Measurements from ENCODE around the gene SLC25A12.
A peak's percentile ranks its signal among the peaks of the same experiment; 100 is the strongest.
"Not testable (repeated sequence)": the region's sequence is repeated elsewhere in the genome, so short reads cannot be mapped to it uniquely, and the experiment has no call there.

Gene SLC25A12

DNA sequence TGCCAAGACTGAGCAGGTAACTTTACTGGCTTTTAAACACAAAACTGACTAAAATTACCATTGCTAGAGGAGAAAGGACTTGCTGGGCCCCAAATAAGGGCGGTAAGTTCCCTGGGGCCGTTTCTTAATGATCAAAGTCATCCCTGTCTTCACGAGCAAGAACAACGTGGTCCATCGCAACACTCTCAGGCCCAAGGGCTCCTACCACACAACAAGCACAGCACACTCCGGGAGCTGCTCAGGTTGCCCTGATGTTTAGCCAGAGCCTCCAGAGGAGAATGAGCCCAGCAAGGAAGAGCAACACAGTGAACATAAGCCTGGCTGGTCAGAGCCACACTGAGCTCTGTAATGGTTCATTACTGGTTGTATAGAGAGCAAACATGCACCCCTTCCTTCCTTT lies 104.1 kb downstream of the SLC25A12 start:
- DNase-seq = no peak

DNA sequence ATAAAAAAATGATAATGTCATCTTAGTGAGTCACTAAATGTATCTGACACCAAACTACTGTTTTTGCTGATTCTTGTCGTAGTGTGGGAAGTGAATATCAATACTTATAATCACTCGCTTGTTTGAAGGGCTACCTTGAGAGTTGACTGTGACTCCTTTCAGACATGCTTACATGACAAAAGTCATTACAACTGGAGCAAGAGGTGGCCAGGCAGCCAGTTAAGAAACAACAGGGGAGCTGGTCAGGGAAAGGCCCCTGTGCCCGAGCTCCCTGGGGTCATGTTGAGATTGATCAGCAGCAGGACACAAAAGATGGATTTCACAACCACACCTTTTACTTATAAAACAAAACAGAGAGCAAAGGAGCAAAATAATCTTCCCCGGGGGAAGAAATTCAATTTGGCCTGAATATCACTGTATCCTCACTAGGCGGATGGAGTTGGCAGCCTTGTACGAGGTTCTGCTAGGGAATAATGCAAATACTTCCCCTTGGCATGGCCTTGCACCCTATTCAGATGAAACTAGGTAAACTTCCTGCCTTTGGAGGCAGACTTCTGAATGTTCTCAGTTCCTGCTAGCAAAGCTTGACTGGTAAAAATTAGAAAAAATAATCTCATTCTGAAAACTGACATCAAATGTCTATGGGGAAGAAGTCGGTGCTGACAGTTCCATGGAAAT lies 105.6 kb downstream of the SLC25A12 start:
- no peak for DNase-seq

DNA sequence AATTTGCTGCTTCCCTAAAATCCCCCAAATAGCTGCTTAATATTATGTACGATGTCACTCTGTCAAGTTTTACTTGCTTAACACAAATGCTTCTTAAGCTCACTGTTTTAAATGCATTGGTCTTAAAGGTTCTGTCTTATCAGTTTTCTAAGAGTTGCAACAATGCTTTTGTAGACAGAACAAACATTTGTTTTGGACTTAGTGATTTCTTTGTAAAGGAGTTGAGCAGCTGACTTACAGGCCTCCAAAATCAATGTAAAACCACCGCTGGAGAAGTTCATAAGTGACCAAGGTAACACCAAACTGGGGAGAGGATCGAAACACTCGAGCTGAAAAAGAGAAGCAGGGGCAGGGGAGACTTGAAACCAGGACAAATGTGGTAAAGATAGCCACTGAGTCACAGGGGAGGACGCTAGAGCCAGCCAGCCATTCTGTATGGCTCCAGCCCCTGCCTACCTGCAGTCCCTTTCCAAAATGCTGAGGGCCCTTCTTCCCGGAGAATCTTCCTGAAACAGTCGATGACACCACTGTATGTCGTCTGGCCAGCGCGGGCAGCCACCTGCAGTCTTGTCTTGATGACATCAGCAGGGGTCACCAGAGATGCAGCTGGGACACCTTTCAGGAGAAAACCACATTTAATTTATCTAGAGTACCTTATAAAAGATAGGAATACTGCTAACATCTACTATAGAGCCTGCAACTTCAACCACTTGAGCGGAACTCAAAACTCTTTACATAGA lies 106.5 kb downstream of the SLC25A12 start:
- DNase-seq = no peak

DNA sequence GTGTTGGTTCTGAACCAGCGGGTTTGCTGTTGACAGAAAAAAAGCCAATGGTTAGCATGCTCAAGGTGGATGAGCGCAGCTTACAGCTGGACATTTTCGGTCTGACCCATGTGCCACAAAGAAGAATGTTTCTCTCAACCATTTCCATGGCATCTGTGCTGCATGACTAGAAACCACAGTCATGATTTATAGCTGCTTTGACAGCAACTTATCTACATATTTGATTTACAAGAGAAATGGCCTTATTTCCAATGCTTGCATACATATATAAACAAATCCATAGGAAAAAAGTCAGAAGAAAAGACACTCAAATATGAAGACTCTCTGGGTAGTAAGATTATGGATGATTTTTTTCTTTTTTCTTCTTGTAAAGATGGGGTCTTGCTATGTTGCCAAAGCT lies 108.6 kb downstream of the SLC25A12 start:
- no peak for DNase-seq

DNA sequence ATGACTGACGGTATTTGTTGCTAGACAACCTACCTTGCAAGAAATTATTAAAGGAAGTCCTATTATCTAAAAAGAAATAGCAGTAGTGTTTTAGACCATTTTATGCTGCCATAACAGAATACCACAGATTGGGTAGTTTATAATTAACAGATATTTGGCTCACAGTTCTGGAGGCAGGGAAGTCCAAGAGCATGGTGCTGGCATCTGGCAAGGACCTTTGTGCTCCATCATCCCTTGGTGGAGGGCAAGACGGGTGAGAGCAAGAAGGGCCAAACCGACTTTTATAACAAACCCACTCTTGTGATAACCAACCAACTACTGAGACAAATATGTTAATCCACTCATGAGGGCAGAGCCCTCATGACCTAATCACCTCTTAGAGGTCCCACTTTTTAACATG lies 115.5 kb downstream of the SLC25A12 start:
- no peak for DNase-seq

DNA sequence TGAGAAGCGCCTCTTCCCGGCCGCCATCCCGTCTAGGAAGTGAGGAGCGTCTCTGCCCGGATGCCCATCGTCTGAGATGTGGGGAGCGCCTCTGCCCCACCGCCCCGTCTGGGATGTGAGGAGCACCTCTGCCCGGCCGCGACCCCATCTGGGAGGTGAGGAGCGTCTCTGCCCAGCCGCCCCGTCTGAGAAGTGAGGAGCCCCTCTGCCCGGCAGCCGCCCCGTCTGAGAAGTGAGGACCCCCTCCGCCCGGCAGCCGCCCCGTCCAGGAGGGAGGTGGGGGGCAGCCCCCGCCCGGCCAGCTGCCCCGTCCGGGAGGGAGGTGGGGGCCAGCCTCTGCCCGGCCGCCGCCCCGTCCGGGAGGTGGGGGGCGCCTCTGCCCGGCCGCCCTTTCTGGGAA lies 119.5 kb downstream of the SLC25A12 start:
- DNase-seq = not testable (repeated sequence)

DNA sequence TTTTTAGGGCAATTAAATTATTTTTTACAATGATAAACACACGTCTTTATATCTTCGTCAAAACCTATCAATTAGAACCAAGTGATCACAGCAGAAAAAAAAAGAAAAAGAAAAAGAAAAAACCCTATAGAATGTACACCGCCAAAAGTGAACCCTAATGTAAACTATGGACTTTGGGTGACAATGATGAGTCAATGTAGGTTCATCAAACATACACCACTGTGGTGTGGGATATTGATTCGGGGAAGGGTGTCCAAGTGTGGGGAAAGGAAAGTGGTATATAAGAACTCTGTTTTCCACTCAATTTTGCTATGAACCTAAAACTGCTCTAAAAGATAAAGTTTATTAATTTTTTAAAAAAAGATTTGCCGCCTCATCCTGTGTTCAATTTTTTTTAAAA lies 121.7 kb downstream of the SLC25A12 start:
- no peak for DNase-seq

DNA sequence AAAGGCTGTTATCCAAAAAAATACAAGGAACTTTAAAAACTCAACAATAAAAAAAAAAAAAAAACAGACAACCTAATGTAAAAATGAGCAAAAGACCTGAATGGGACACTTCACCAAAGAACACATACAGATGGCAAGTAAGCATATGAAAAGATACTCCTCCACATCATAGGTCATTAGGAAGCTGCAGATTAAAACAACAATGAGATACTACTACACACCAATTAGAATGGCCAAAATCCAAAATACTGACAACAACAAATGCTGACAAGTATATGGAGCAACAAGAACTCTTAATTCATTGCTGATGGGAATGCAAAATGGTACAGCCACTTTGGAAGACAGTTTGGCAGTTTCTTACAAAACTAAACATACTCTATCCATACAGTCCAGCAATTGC lies 122.6 kb downstream of the SLC25A12 start:
- no peak for DNase-seq

DNA sequence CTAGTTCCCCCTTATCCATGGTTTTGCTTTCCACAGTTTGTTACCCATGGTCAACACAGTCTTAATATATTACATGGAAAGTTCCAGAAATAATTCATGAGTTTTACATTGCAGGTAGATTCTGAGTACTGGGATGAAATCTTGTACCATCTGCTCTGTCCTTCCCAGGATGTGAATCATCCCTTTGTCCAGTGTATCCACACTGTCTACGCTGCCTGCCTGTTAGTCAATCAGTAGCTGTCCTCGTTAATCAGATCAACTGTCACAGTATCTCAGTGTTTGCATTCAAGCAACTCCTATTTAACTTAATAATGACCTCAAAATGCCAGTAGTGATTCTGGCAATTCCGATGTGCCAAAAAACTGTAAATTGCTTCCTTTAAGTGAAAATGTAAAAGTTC lies 130.4 kb downstream of the SLC25A12 start:
- no peak for DNase-seq

DNA sequence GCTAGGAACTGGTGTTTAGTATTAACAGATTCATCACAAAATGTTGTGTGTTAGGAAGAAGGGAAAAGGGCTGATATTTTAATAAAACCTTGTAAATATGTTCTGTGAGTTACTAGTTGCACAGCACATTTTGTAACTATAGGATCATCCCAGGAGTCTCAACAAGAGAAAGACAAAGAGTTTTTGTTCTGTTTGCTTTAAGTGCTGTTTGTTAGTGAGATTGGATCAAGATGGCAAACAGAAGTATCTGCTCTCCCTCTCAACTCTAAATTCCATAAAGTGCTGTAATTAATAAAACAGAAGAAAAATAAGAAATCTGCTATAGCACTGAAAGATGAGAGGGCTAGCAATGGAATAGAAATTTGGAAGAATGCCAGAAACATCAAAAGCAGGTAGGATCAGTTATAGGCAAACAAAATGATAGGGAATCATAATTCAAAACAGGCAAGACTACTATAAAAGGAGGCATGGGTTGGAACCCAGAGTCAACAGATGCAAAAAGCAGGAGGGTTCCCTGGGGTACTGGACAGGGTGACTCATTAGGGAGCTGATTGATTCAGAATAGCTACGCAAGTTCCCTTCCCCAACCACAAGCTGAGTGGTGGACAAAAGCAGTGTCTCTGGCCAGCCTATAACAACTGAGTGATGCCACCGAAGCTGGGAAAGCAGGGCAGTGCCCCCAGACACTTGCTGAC lies 131.0 kb downstream of the SLC25A12 start:
- DNase-seq = peak; percentile 58

DNA sequence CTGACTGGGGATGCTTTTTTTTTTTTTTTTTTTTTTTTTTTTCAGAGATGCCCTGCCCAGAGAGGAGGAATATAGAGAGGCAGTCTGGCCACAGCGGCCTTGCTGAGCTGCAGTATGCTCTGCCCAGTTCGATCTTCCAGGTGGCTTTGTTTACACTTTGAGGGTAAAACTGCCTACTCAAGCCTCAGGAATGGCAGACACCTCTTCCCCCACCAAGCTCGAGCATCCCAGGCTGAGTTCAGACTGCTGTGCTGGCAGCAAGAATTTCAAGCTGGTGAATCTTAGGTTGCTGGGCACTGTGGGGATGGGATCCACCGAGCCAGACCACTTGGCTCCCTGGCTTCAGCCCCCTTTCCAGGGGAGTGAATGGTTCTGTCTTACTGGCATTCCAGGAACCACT lies 132.9 kb downstream of the SLC25A12 start:
- DNase-seq = not testable (repeated sequence)

DNA sequence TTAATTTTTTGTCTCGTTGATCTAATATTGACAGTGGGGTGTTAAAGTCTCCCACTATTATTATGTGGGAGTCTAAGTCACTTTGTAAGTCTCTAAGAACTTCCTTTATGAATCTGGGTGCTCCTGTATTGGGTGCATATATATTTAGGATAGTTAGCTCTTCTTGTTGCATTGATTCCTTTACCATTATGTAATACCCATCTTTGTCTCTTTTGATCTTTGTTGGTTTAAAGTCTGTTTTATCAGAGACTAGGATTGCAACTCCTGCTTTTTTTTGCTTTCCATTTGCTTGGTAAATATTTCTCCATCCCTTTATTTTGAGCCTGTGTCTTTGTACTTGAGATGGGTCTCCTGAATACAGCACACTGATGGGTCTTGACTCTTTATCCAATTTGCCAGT lies 135.3 kb downstream of the SLC25A12 start:
- not testable (repeated sequence) for DNase-seq

DNA sequence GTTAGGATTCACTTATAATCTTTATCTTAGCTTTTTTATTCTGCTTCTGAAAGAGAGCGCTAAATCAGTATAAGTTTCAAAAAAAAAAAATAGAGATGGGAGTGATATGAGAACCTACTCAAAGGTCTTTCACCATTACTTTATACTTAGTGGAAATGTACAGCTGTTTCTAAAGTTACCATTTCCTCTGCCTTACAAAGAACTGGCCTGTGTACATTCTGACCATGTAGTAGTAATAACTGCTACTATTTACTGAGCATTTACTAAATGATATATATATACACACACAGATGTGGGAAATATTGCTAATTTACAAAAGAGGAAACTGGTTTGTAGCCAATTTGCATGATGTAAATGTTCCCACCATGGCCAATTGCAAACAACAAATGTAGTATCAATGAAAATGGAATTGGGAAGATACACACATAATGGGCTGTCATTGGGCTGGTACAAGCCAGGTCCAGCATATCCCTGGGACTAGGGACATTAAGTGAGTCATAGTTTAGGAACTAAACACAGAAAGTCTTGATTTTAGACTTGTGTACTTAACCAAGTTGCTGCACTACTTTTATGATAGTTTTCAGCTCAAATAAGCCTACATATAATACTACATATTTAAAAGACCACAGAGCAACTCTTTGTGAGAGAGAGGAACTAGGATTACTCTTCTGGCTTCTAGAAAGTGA lies 139.6 kb downstream of the SLC25A12 start:
- DNase-seq = peak; percentile 5

DNA sequence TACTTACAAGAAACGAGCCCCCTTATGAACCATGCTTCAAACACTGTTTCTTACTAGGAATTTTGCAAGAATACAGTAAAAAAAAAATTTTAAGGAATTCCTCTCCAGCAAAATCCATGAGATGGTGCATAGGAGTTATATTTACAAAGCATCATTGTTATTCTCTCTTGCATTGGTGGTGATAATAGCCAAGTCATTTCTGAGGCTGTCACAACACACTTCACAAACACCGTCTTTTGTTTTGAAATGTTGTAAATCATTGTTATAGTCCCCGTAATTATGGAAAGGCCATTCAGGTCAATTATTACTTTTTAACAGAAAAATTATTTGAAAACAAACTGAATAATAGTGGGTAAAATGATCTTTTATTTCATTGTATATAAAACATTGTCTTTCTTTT lies 146.7 kb downstream of the SLC25A12 start:
- DNase-seq = no peak

DNA sequence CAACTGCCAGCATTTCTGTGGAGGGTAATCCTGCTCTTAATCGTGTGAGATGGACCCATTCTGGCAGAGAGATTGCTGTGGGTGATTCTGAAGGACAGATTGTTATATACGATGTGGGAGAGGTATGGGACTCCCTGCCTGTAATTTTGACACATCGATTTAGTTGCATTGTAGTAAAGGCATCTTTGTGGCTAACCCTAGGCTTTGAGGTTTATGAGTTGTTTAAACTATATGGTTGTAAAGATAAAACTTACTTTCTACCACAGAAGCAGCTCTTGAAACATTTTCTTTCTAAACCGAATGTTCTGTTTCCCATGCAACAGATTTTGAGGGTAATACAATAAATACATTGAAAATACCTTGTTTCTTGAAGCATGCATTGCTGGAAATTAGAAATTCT lies 148.2 kb downstream of the SLC25A12 start:
- DNase-seq = no peak

DNA sequence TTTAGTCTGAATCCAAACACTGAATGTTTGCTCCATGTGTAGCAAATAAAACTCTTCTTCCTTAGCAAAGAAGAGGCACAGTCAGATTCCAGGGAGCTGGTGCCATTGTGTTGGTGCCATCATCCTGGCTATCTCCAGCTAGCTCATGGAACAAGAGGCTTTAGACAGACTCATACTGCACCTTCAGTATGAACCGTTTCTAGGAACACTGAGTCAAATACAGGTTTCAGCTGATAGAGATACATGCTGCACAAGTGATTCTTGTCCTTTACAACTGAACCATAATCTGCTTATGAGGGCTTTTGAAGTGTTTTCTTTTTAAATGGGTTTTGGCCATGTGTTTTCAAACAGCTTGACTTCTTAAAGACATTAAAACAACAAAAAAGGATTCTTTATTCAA lies 148.9 kb downstream of the SLC25A12 start:
- DNase-seq = no peak

DNA sequence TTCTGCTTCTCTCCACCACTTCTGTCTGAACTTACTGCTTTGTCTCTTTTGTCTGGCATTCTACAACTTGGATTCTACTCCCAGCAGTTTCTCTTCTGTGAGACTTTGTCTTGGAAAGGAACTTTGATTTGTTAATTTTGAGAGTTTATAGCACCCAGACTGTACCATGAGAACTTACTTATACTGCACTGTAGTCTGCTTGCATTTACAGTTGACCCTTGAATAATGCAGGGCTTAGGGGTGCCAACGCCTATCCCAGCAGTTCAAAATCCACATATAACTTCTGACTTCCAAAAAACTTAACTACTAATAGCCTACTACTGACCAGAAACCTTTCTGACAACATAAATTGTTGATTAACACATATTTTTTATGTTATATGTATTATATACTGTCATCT lies 151.3 kb downstream of the SLC25A12 start:
- no peak for DNase-seq

DNA sequence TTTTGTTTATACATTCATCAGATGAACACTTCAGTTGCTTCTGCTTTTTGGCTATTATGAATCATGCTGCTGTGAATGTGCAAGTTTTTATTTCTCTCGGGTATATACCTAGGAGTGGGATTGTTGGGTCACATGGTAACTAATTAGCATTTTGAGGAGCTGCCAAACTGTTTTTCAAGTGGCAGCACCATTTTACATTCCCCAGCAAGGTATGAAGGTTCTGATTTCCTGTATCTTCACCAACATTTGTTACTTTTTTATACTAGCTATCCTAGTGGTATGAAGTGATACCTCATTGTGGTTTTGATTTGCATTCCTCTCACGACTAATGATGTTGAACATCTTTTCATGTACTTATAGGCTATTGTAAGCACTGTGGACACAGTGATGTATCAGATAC lies 152.9 kb downstream of the SLC25A12 start:
- DNase-seq = peak; percentile 19

DNA sequence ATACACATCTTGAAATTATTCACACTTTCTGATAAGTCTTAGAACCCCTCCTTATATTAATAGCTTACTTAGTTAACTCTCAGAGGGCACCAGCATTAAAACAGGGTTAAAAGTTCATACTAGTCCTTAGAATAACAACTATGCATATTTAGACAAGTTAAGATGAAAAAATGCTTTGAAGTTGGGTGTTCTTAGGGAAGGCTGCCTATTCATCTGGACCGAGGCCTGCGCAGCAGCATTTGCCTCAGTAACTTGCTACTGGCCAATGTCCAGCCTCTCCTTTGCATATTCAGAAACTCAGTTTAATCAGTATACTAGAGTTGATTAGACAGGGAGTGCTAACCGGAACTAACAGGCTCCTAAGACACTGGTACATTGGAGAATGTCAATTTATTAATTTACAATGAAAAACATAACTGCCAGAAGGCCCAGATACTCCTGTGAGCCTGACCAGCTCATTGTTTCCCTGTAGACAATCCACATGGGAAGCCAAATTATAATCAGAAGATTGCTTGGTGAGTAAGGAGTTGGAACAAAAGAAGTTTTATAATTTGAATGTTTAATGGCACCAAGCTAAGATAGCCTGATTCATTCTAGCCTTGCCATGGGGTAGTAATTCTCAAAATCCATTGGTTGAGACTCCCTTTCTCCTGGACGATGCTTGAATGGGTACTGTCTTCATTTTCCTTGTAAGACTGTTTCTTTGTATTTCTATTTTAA lies 157.9 kb downstream of the SLC25A12 start:
- no peak for DNase-seq
